ENCODE measurements around the gene SUCO.

DNA sequence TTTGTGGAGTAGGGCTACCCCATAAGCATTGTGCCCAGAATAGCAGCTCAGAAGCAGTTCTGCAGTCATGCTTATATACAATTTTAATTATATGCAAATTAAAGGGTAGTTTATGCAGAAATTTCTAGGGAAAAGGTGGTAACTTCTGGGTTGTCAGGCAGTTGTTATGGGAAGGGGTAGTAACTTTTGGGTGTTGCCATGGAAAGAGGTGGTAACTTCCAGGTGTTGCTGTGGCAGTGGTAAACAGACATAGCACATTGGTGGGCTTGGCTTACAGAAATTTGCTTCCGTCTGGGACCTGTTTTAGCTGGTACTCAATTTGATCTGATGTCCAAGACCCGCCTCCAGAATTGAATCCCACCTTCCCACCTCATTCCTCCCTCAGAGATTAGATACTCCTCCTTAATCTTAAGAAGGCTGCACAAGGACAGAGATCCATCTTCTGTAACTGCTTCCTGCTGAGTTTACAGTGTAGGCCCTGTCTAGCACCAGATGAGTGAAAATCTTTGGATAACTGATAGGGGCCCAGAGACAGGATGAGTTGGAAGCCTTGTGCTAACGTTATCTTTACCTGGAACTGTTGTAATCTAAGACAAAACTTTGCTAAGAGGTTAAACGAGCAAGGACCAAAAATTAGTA, 26.7 kb downstream of the SUCO start:
- TF ChIP-seq, protein P1, sequence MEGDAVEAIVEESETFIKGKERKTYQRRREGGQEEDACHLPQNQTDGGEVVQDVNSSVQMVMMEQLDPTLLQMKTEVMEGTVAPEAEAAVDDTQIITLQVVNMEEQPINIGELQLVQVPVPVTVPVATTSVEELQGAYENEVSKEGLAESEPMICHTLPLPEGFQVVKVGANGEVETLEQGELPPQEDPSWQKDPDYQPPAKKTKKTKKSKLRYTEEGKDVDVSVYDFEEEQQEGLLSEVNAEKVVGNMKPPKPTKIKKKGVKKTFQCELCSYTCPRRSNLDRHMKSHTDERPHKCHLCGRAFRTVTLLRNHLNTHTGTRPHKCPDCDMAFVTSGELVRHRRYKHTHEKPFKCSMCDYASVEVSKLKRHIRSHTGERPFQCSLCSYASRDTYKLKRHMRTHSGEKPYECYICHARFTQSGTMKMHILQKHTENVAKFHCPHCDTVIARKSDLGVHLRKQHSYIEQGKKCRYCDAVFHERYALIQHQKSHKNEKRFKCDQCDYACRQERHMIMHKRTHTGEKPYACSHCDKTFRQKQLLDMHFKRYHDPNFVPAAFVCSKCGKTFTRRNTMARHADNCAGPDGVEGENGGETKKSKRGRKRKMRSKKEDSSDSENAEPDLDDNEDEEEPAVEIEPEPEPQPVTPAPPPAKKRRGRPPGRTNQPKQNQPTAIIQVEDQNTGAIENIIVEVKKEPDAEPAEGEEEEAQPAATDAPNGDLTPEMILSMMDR (IDR thresholded peaks at IDR 0.05), result no peak
- no peak for TF ChIP-seq POLR2A (IDR thresholded peaks at IDR 0.05)
- no peak for TF ChIP-seq POLR2AphosphoS5 (IDR thresholded peaks at IDR 0.05)
- no peak for TF ChIP-seq EP300 (IDR thresholded peaks at IDR 0.05)
